ENCODE measurements around the gene FRAS1.

- no peak for TF ChIP-seq CTCF (IDR thresholded peaks at IDR 0.05)
- no peak for TF ChIP-seq POLR2A (IDR thresholded peaks at IDR 0.05)
Measured at GRCh38 chr4:78325271-78326157, 268.4 kb downstream of the FRAS1 start.

All from right lobe of liver (tissue), 4 donors.